Left renal pelvis (tissue), 4 donors: ENCODE measurements around the gene ACADS. TPM values are rescaled to one million over a fixed set of nuclear protein-coding genes. Genes with fewer than 3 reads are reported as not detected.

Experiments
- DNase-seq, 4 donors: peaks; one replicate each; pipeline ENCODE4 v3.0.0-alpha.2; 2013; ENCODE audit warnings: low read depth in 4 of 4, low spot score in 3 of 4
- polyA plus RNA-seq, 4 donors: library from polyadenylated mRNA; unstranded; fragments of 120-200 nt; gene quantifications; one replicate each; pipeline ENCODE4 v1.2.1, GENCODE V29; 2013; ENCODE audit not compliant: insufficient read length in 4 of 4

ACADS gene
- polyA plus RNA-seq, 4 donors: 7.1 to 25.5 (median 15.8) TPM

GRCh38 chr12:120750806-120751205, 25.2 kb downstream of the ACADS start:
- no peak for DNase-seq

- no peak for DNase-seq
These were observed 25.8 kb downstream of the ACADS start for GRCh38 chr12:120751389-120751788.

- no peak for DNase-seq
These were observed 29.2 kb downstream of the ACADS start for GRCh38 chr12:120754792-120755191.

- DNase-seq: no peak
These were observed 29.6 kb downstream of the ACADS start for GRCh38 chr12:120755269-120755668.

- no peak for DNase-seq
These were observed 31.7 kb downstream of the ACADS start for GRCh38 chr12:120757226-120757742.

GRCh38 chr12:120757949-120758348, 32.3 kb downstream of the ACADS start:
- DNase-seq: no peak

- DNase-seq: no peak
These were observed 33.4 kb downstream of the ACADS start for GRCh38 chr12:120758798-120759590.

- DNase-seq: no peak
These were observed 34.1 kb downstream of the ACADS start for GRCh38 chr12:120759591-120760348.

GRCh38 chr12:120760349-120761254, 35.0 kb downstream of the ACADS start:
- DNase-seq: no peak

GRCh38 chr12:120761519-120761934, 35.9 kb downstream of the ACADS start:
- peak; percentile 61 to 77 (median 64) for DNase-seq

- no peak for DNase-seq
These were observed 36.5 kb downstream of the ACADS start for GRCh38 chr12:120762086-120762485.

GRCh38 chr12:120763250-120763649, 37.6 kb downstream of the ACADS start:
- DNase-seq: no peak

GRCh38 chr12:120764816-120765215, 39.2 kb downstream of the ACADS start:
- DNase-seq: no peak

- DNase-seq: no peak
These were observed 40.9 kb downstream of the ACADS start for GRCh38 chr12:120766566-120766965.

- no peak for DNase-seq
These were observed 41.7 kb downstream of the ACADS start for GRCh38 chr12:120767071-120768024.

- no peak for DNase-seq
These were observed 45.5 kb downstream of the ACADS start for GRCh38 chr12:120771097-120771496.

- DNase-seq: no peak
These were observed 48.7 kb downstream of the ACADS start for GRCh38 chr12:120774169-120774916.

GRCh38 chr12:120775862-120776552, 50.4 kb downstream of the ACADS start:
- no peak for DNase-seq
